ENCODE results near the gene DSG1. TPM values are rescaled to one million over a fixed set of nuclear protein-coding genes. Genes with fewer than 3 reads are reported as not detected.

Gene DSG1
- total and polyA plus RNA-seq, 12 donors: under 0.01 to 2.6 (median 0.84) TPM

- Histone ChIP-seq H3K27me3 (no peaks in the 10 kb centered on the region), H3K9me3 (no peaks in the 10 kb centered on the region), H3K36me3 (no peaks in the 10 kb centered on the region), H3K4me3 (no peak overlapping the region), H3K27ac (peak overlapping the region in 7 of 10 donors; percentile 11 to 58 (median 49)), H3K4me1 (peaks cover 0 to 31% (median 23%) of the 10 kb centered on the region in 9 donors)
- intact Hi-C loops (cut with DNase I): loop anchor here in 4 of 10 donors (10.0 kb wide), 5 partner anchors 61 to 231 kb away; partner anchors contain the start of gene DSG2 (in 1 of the 4)
- DNase-seq (no peak), ATAC-seq (peak in 3 of 8 donors; percentile 51 to 60 (median 53))
- no peak for TF ChIP-seq CTCF (IDR thresholded peaks at IDR 0.05)
- 55 to 56% methylated on average over 5 of the region's 5 CpGs for WGBS, 2 donors
Measured at GRCh38 chr18:31273812-31274527, 44.0 kb upstream of the DSG1 start.

GRCh38 chr18:31274931-31275330 is 43.0 kb upstream of the DSG1 start:
- H3K9me3 ChIP-seq: no peaks in the 10 kb centered on the region
- WGBS, 2 donors: 25 to 42% methylated on average over 2 of the region's 2 CpGs
- H3K36me3 ChIP-seq: no peaks in the 10 kb centered on the region
- DNase-seq (peak; percentile 33 to 65), ATAC-seq (peak in 6 of 8 donors; percentile 81 to 93 (median 90))
- no peaks in the 10 kb centered on the region for H3K27me3 ChIP-seq
- peak overlapping the region in 8 of 10 donors; percentile 11 to 58 (median 36) for H3K27ac ChIP-seq
- no peak for TF ChIP-seq CTCF (IDR thresholded peaks at IDR 0.05)
- intact Hi-C loops (cut with DNase I): loop anchor here in 5 of 10 donors (5.0 to 10.0 kb wide), 6 partner anchors 60 to 230 kb away; partner anchors contain the start of gene DSG2 (in 3 of the 5)
- no peak overlapping the region for H3K4me3 ChIP-seq
- H3K4me1 ChIP-seq: peaks cover 0 to 27% (median 19%) of the 10 kb centered on the region in 9 donors

GRCh38 chr18:31275722-31276463 is 42.1 kb upstream of the DSG1 start:
- Histone ChIP-seq H3K36me3 (no peaks in the 10 kb centered on the region), H3K9me3 (no peaks in the 10 kb centered on the region), H3K27me3 (no peaks in the 10 kb centered on the region), H3K27ac (peak overlapping the region in 3 of 10 donors; percentile 49 to 58 (median 58)), H3K4me1 (peaks cover 0 to 28% (median 19%) of the 10 kb centered on the region in 9 donors), H3K4me3 (no peak overlapping the region)
- intact Hi-C loops (cut with DNase I): loop anchor here in 5 of 10 donors (5.0 to 10.0 kb wide), 6 partner anchors 59 to 229 kb away; partner anchors contain the start of gene DSG2 (in 3 of the 5)
- ATAC-seq (peak in 6 of 8 donors; percentile 28 to 84 (median 56)), DNase-seq (no peak)
- TF ChIP-seq CTCF (IDR thresholded peaks at IDR 0.05): no peak
- 21 to 24% methylated on average over 3 of the region's 3 CpGs for WGBS, 2 donors

GRCh38 chr18:31278609-31279071 is 39.3 kb upstream of the DSG1 start:
- intact Hi-C loops (cut with DNase I): loop anchor here in 5 of 10 donors (5.0 to 10.0 kb wide), 6 partner anchors 56 to 226 kb away; partner anchors contain the start of gene DSG2 (in 3 of the 5)
- no peak for DNase-seq
- peak in 2 of 8 donors; percentile 50 to 81 for ATAC-seq

More at GRCh38 chr18:31278609-31279071, 39.3 kb upstream of the DSG1 start:
- peaks cover 0 to 5% (median 0%) of the 10 kb centered on the region in 11 donors for H3K9me3 ChIP-seq
- no peak overlapping the region for H3K4me3 ChIP-seq
- TF ChIP-seq CTCF (IDR thresholded peaks at IDR 0.05): no peak
- 54 to 78% methylated on average over 1 of the region's 1 CpG for WGBS, 2 donors
- H3K27ac ChIP-seq: peak overlapping the region in 1 of 10 donors; percentile 5
- H3K4me1 ChIP-seq: peaks cover 0 to 28% (median 19%) of the 10 kb centered on the region in 9 donors
- H3K36me3 ChIP-seq: no peaks in the 10 kb centered on the region
- H3K27me3 ChIP-seq: no peaks in the 10 kb centered on the region

Measured in heart right ventricle (tissue), 16 donors.